WTC11 (cell line): ENCODE measurements around the gene DLG5. TPM values are rescaled to one million over a fixed set of nuclear protein-coding genes. Genes with fewer than 3 reads are reported as not detected.

Experiments
- ATAC-seq: fragments of 200-7000 bp; cut with Tn5 transposase; 2 replicates; pipeline ENCODE4 v1.10.0; 2021; ENCODE audit warnings: mild to moderate bottlenecking, moderate library complexity
- CTCF ChIA-PET: fragments of 300-600 bp; sonication (Branson Sonifier 250); formaldehyde crosslinking; loops from one replicate; lab custom pipeline; 2021; ENCODE audit warnings: antibody characterized with exemption; lab: Charles Lee
- POLR2A ChIA-PET: fragments of 350-600 bp; sonication (Branson Sonifier 250); formaldehyde crosslinking; loops from one replicate; lab custom pipeline; 2021; ENCODE audit warnings: antibody characterized with exemption; lab: Charles Lee
- DNase-seq: peaks from one replicate; pipeline ENCODE4 v3.0.0; 2021; ENCODE audit warnings: low spot score
- H3K27ac Mint-ChIP-seq: 2 replicates; pipeline ENCODE4 v1.8.0; 2021; ENCODE audit warnings: mixed read lengths
- H3K27me3 Mint-ChIP-seq: 2 replicates; pipeline ENCODE4 v1.8.0; 2021; ENCODE audit warnings: low read depth, mild to moderate bottlenecking, moderate library complexity, mixed read lengths
- H3K36me3 Mint-ChIP-seq: 2 replicates; pipeline ENCODE4 v1.8.0; 2021; ENCODE audit warnings: mixed read lengths
- H3K4me1 Mint-ChIP-seq: 2 replicates; pipeline ENCODE4 v1.8.0; 2022; ENCODE audit warnings: mixed read lengths
- H3K4me3 Mint-ChIP-seq: 2 replicates; pipeline ENCODE4 v1.8.0; 2021; ENCODE audit warnings: mild to moderate bottlenecking, moderate library complexity, mixed read lengths
- H3K9me3 Mint-ChIP-seq: 2 replicates; pipeline ENCODE4 v1.8.0; 2021; ENCODE audit warnings: mixed read lengths
- ATF2 ChIP-seq: sonication (generic); formaldehyde crosslinking; IDR thresholded peaks from 2 replicates; pipeline ENCODE4 v1.8.1; 2022; ENCODE audit warnings: low read depth, missing genetic modification reagents, borderline replicate concordance
- CBFB ChIP-seq: sonication (generic); formaldehyde crosslinking; IDR thresholded peaks from 2 replicates; pipeline ENCODE4 v1.8.1; 2022; ENCODE audit warnings: mild to moderate bottlenecking, low read depth, missing genetic modification reagents
- CREB1 ChIP-seq: sonication (generic); formaldehyde crosslinking; IDR thresholded peaks from 2 replicates; pipeline ENCODE4 v1.8.0; 2023; ENCODE audit warnings: mild to moderate bottlenecking, missing genetic modification reagents
- CTCF ChIP-seq: fragments of 200-600 bp; IDR thresholded peaks from 2 replicates; pipeline ENCODE4 v1.8.0; 2022; ENCODE audit warnings: antibody characterized with exemption
- E2F4 ChIP-seq: sonication (generic); formaldehyde crosslinking; IDR thresholded peaks from 2 replicates; pipeline ENCODE4 v1.8.1; 2022; ENCODE audit warnings: low read depth, mild to moderate bottlenecking, moderate library complexity, missing genetic modification reagents, borderline replicate concordance
- EMX1 ChIP-seq: fragments of 250-450 bp; sonication (Bioruptor Pico); IDR thresholded peaks from 2 replicates; pipeline ENCODE4 v1.8.0; 2021; ENCODE audit warnings: mild to moderate bottlenecking
- ETV6 ChIP-seq: sonication (generic); formaldehyde crosslinking; IDR thresholded peaks from 2 replicates; pipeline ENCODE4 v1.8.1; 2022; ENCODE audit warnings: mild to moderate bottlenecking, missing genetic modification reagents
- FOXP1 ChIP-seq: sonication (generic); formaldehyde crosslinking; IDR thresholded peaks from 2 replicates; pipeline ENCODE4 v1.8.0; 2022; ENCODE audit warnings: missing genetic modification reagents, mild to moderate bottlenecking, moderate library complexity, borderline replicate concordance
- GTF2I ChIP-seq: fragments of 250-450 bp; sonication (Bioruptor Pico); conservative IDR thresholded peaks from 2 replicates; pipeline ENCODE4 v1.4.0; 2021; ENCODE audit warnings: mild to moderate bottlenecking
- KAT7 ChIP-seq: sonication (generic); formaldehyde crosslinking; IDR thresholded peaks from 2 replicates; pipeline ENCODE4 v1.8.1; 2023; ENCODE audit warnings: missing genetic modification reagents, mild to moderate bottlenecking, borderline replicate concordance
- NFE2L1 ChIP-seq: sonication (generic); formaldehyde crosslinking; IDR thresholded peaks from 2 replicates; pipeline ENCODE4 v1.8.1; 2023; ENCODE audit warnings: missing genetic modification reagents
- RELA ChIP-seq: sonication (generic); formaldehyde crosslinking; IDR thresholded peaks from 2 replicates; pipeline ENCODE4 v1.8.1; 2022; ENCODE audit warnings: missing genetic modification reagents, mild to moderate bottlenecking, borderline replicate concordance
- TEAD4 ChIP-seq: sonication (generic); formaldehyde crosslinking; IDR thresholded peaks from 2 replicates; pipeline ENCODE4 v1.8.0; 2022; ENCODE audit warnings: mild to moderate bottlenecking, missing genetic modification reagents
- USF2 ChIP-seq: sonication (generic); formaldehyde crosslinking; IDR thresholded peaks from 2 replicates; pipeline ENCODE4 v1.8.1; 2023; ENCODE audit warnings: mild to moderate bottlenecking, missing genetic modification reagents, moderate library complexity
- ZBTB43 ChIP-seq: sonication (generic); formaldehyde crosslinking; IDR thresholded peaks from 2 replicates; pipeline ENCODE4 v1.8.1; 2023; ENCODE audit warnings: mild to moderate bottlenecking, missing genetic modification reagents
- ZNF219 ChIP-seq: sonication (generic); formaldehyde crosslinking; IDR thresholded peaks from 2 replicates; pipeline ENCODE4 v1.8.0; 2023; ENCODE audit warnings: missing genetic modification reagents, mild to moderate bottlenecking, borderline replicate concordance
- ZNF232 ChIP-seq: sonication (generic); formaldehyde crosslinking; IDR thresholded peaks from 2 replicates; pipeline ENCODE4 v1.8.0; 2022; ENCODE audit warnings: mild to moderate bottlenecking, missing genetic modification reagents
- ZNF281 ChIP-seq: sonication (generic); formaldehyde crosslinking; IDR thresholded peaks from 2 replicates; pipeline ENCODE4 v1.8.0; 2023; ENCODE audit warnings: mild to moderate bottlenecking, missing genetic modification reagents
- total RNA-seq: library from RNA; stranded (reverse); gene quantifications from 3 replicates; pipeline ENCODE4 v1.2.3, GENCODE V29; 2021

DLG5 gene
- total RNA-seq, 1 experiment from 2014 or later = 65.5 TPM

- ChIA-PET CTCF (interaction anchor here (1.6 to 4.4 kb wide), 3 partner anchors 16 to 100 kb away, joined by 9 to 44 read pairs (median 14); no protein-coding TSS in a partner anchor), POLR2A (no interaction called here)
- Mint-ChIP-seq H3K27me3 (no peaks in the 10 kb centered on the region), H3K4me1 (peaks cover 74% of the 10 kb centered on the region), H3K9me3 (no peaks in the 10 kb centered on the region), H3K36me3 (peaks cover 7% of the 10 kb centered on the region), H3K27ac (peak overlapping the region; percentile 58), H3K4me3 (no peak overlapping the region)
- ATAC-seq (no peak), DNase-seq (no peak)
- no peak for TF ChIP-seq ZNF232 (CRISPR knock-in tag)
- TF ChIP-seq TEAD4 (CRISPR knock-in tag) = no peak
- no peak for TF ChIP-seq ZNF281
- TF ChIP-seq ATF2 = no peak
- no peak for TF ChIP-seq E2F4 (CRISPR knock-in tag)
- TF ChIP-seq NFE2L1 (CRISPR knock-in tag) = no peak
- TF ChIP-seq USF2 (CRISPR knock-in tag) = no peak
- no peak for TF ChIP-seq CBFB (CRISPR knock-in tag)
- no peak for TF ChIP-seq KAT7 (CRISPR knock-in tag)
- no peak for TF ChIP-seq EMX1
- TF ChIP-seq CREB1 (CRISPR knock-in tag) = no peak
- TF ChIP-seq GTF2I (CRISPR knock-in tag) = no peak
- TF ChIP-seq RELA (CRISPR knock-in tag) = no peak
- TF ChIP-seq ZNF219 (CRISPR knock-in tag) = no peak
- no peak for TF ChIP-seq ZBTB43
- no peak for TF ChIP-seq CTCF
- no peak for TF ChIP-seq ETV6 (CRISPR knock-in tag)
- no peak for TF ChIP-seq FOXP1
Measured at GRCh38 chr10:77874872-77875271, 51.7 kb downstream of the DLG5 start.
